ENCODE results near the gene TLE5.

TLE5 gene

DNA sequence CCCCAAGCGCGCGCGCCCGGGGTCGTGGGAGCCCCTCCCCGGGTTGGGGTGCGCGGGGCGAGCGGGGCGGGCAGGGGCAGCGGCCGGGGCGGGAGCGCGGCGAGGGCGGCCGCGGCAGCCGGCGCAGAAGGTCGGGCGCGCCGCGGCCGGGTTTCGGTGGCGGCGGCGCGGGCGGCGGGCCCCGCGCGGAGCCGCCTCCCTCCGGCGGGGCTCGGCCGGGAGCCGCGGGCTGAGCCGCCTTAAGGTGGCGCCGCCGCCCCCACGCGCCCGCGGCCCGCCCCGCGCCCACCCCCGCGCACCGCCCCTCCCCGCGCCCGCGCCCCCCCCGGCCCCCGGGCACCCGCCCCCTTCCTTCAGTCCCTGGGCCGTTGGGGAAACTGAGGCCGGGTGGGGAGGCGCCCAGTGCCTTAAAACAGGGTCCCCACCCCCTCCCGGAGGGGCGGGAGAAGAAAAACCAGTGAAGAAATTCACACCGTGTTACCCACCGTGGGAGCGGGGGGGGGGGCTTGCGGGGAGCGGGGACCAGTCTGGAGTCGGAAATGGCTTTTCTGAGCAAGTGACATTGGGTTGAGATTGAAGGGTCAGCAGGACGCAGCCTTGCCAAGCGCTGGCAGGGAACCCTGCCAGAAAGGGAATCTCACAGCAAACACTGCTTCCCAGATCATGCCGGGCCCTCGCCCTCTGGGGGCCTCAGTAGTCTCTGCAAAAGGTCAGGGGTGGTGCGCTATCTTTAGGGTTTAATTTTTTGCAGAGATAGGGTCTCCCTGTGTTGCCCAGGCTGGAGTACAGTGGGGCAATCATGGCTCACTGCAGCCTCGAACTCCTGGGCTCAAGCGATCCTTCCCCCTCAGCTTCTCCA lies 33.0 kb downstream of the TLE5 start, which contains the start of gene TLE2:
TSS of gene TLE2 (minus strand) at position 216 of the 859 bp plus-strand sequence. CDS start 376 bp downstream, outside the sequence.
- H3K4me3 ChIP-seq (ENCODE audit: low read depth, low read length): peak within 1 kb of the TSS; percentile 29
- DNase-seq (ENCODE audit: low read depth): no peak
- no peak for TF ChIP-seq CTCF (IDR thresholded peaks at IDR 0.05; ENCODE audit: insufficient read depth, low read depth, low read length, missing control alignments)

GRCh38 chr19:3028305-3029064 lies 33.8 kb downstream of the TLE5 start:
- peak overlapping the region; percentile 29 for H3K4me3 ChIP-seq (ENCODE audit: low read depth, low read length)
- no peak for DNase-seq (ENCODE audit: low read depth)
- no peak for TF ChIP-seq CTCF (IDR thresholded peaks at IDR 0.05; ENCODE audit: insufficient read depth, low read depth, low read length, missing control alignments)

DNA sequence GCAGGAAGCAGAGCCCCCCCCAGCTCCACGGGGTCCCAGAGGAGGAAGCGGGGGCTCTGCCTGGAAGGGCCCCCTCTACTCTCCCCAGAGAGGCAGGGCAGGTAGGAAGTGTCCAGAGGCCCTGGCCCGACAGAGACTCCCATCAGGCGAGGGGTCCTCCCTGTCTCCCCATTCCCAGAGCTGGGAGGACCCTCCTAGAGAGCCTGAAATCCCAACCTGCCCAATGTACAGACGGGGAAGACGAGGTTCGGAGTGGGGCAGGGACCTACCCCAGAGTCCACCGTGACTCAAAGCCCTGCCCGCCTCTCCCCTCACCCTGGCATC lies 34.4 kb downstream of the TLE5 start:
- no peak for TF ChIP-seq CTCF (IDR thresholded peaks at IDR 0.05; ENCODE audit: insufficient read depth, low read depth, low read length, missing control alignments)
- H3K4me3 ChIP-seq (ENCODE audit: low read depth, low read length): no peak overlapping the region
- DNase-seq (ENCODE audit: low read depth): no peak

DNA sequence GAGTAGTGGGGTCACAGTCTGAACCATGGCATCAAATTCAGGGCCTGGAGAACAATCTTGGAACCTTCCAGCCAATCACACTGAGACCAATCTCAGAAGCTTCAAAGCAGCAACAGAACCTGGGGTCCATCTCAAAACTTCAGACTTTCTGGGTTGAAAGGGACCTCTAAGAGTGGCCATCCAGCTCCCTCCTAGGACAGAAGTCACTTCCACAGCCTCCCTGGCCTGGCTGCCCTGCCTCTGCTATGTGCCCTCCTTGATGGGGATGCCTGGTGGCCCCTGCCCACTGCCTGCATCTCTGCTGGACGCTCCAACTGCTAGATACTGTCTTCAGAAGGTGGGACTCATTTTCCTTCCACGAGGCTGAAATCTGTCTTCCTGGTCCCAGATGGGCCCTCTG lies 35.0 kb downstream of the TLE5 start:
- H3K4me3 ChIP-seq (ENCODE audit: low read depth, low read length): no peak overlapping the region
- TF ChIP-seq CTCF (IDR thresholded peaks at IDR 0.05; ENCODE audit: insufficient read depth, low read depth, low read length, missing control alignments): no peak
- no peak for DNase-seq (ENCODE audit: low read depth)

DNA sequence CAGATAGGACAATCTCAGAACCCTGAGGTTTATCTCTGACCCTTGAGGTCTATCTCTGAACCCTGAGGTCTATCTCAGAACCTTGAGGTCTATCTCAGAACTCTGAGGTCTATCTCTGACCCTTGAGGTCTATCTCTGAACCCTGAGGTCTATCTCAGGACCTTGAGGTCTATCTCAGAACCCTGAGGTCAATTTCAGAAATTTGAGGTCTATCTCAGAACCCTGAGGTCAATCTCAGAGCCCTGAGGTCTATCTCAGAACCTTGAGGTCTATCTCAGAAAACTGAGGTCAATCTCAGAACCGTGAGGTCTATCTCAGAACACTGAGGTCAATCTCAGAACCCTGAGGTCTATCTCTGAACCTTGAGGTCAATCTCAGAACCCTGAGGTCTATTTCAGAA lies 35.5 kb downstream of the TLE5 start:
- TF ChIP-seq CTCF (IDR thresholded peaks at IDR 0.05; ENCODE audit: insufficient read depth, low read depth, low read length, missing control alignments): no peak
- H3K4me3 ChIP-seq (ENCODE audit: low read depth, low read length): no peak overlapping the region
- no peak for DNase-seq (ENCODE audit: low read depth)

GRCh38 chr19:3025549-3025886 lies 36.8 kb downstream of the TLE5 start:
- no peak overlapping the region for H3K4me3 ChIP-seq (ENCODE audit: low read depth, low read length)
- no peak for DNase-seq (ENCODE audit: low read depth)
- TF ChIP-seq CTCF (IDR thresholded peaks at IDR 0.05; ENCODE audit: insufficient read depth, low read depth, low read length, missing control alignments): no peak
